ENCODE results near the gene PLEKHS1.

- no peak for TF ChIP-seq POLR2A (IDR thresholded peaks at IDR 0.05; ENCODE audit: low read depth, low read length)
- TF ChIP-seq POLR2AphosphoS5 (IDR thresholded peaks at IDR 0.05; ENCODE audit: low read depth, low read length) = no peak
- TF ChIP-seq TAF1 (IDR thresholded peaks at IDR 0.05; ENCODE audit: borderline replicate concordance, low read depth, low read length) = no peak
Measured at GRCh38 chr10:113711142-113711541, 40.3 kb upstream of the PLEKHS1 start.

Measured in GM12892 (cell line).